Measurements from ENCODE around the gene SEMA5A. TPM values are rescaled to one million over a fixed set of nuclear protein-coding genes. Genes with fewer than 3 reads are reported as not detected.

SEMA5A gene
- total RNA-seq, 1 donor from 2014 or later = 11.9 TPM

GRCh38 chr5:9362600-9362999 lies 183.3 kb downstream of the SEMA5A start:
- no peak overlapping the region for H3K4me3 ChIP-seq
- H3K27ac Mint-ChIP-seq = no peak overlapping the region
- no peak overlapping the region for H2AFZ ChIP-seq (replicated peaks)
- no peak for TF ChIP-seq CTCF (IDR thresholded peaks at IDR 0.05)
- no peak for TF ChIP-seq EZH2 (IDR thresholded peaks at IDR 0.05)
- no peak for TF ChIP-seq EZH2phosphoT487 (IDR thresholded peaks at IDR 0.05)
- no peaks in the 10 kb centered on the region for H3K36me3 Mint-ChIP-seq
- no peaks in the 10 kb centered on the region for H4K20me1 ChIP-seq (ENCODE audit: low read depth)
- peaks cover 8% of the 10 kb centered on the region for H3K4me1 ChIP-seq
- H3K79me2 ChIP-seq (ENCODE audit: low read depth) = no peaks in the 10 kb centered on the region
- no peaks in the 10 kb centered on the region for H3F3A ChIP-seq (ENCODE audit: low read depth)
- H3K4me3 Mint-ChIP-seq = no peak overlapping the region
- H3K27me3 Mint-ChIP-seq (ENCODE audit: insufficient read depth, low read depth) = peaks cover 2% of the 10 kb centered on the region
- H3K36me3 ChIP-seq = no peaks in the 10 kb centered on the region
- DNase-seq (ENCODE audit: low spot score) = no peak
- H3K9me3 ChIP-seq (ENCODE audit: low read depth) = no peaks in the 10 kb centered on the region
- H3K4me2 ChIP-seq = no peak overlapping the region
- H3K4me1 Mint-ChIP-seq = peaks cover 28% of the 10 kb centered on the region
- no peaks in the 10 kb centered on the region for H3K9me3 Mint-ChIP-seq
- H3K27me3 ChIP-seq = no peaks in the 10 kb centered on the region
- H3K27ac ChIP-seq = no peak overlapping the region
- H3K9ac ChIP-seq = no peak overlapping the region

DNA sequence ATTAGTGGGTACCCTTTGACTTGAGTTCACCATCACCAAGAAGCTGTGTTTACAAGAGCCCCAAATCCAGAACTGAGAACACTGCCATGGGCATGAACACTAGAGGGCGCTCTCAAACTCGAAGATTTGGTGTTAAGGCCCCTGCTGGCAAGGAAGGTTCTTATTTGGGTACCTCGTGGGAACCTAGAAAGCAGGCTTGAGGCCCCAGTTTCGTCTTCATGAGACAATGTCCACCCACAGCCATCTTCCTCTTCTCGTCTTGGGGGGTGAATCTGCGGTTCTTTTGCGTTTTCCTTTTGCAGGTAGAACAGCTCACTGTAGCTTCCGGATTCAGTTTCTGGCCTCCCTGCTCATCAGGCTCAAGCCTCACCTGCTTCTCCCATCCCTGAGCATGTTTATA lies 184.0 kb downstream of the SEMA5A start:
- Histone ChIP-seq H3K9ac (no peak overlapping the region), H3K27me3 (no peaks in the 10 kb centered on the region), H3F3A (ENCODE audit: low read depth) (no peaks in the 10 kb centered on the region), H3K79me2 (ENCODE audit: low read depth) (no peaks in the 10 kb centered on the region), H3K4me1 (peaks cover 8% of the 10 kb centered on the region), H3K36me3 (no peaks in the 10 kb centered on the region), H3K4me2 (no peak overlapping the region), H2AFZ (replicated peaks) (no peak overlapping the region), H4K20me1 (ENCODE audit: low read depth) (no peaks in the 10 kb centered on the region), H3K9me3 (ENCODE audit: low read depth) (no peaks in the 10 kb centered on the region), H3K27ac (no peak overlapping the region), H3K4me3 (no peak overlapping the region)
- H3K9me3 Mint-ChIP-seq = no peaks in the 10 kb centered on the region
- TF ChIP-seq CTCF (IDR thresholded peaks at IDR 0.05) (peak; percentile 94), EZH2 (IDR thresholded peaks at IDR 0.05) (no peak), EZH2phosphoT487 (IDR thresholded peaks at IDR 0.05) (no peak)
- no peaks in the 10 kb centered on the region for H3K36me3 Mint-ChIP-seq
- no peak overlapping the region for H3K4me3 Mint-ChIP-seq
- H3K27me3 Mint-ChIP-seq (ENCODE audit: insufficient read depth, low read depth) = peaks cover 2% of the 10 kb centered on the region
- DNase-seq (ENCODE audit: low spot score) = peak; percentile 86
- H3K27ac Mint-ChIP-seq = no peak overlapping the region
- H3K4me1 Mint-ChIP-seq = peaks cover 36% of the 10 kb centered on the region

DNA sequence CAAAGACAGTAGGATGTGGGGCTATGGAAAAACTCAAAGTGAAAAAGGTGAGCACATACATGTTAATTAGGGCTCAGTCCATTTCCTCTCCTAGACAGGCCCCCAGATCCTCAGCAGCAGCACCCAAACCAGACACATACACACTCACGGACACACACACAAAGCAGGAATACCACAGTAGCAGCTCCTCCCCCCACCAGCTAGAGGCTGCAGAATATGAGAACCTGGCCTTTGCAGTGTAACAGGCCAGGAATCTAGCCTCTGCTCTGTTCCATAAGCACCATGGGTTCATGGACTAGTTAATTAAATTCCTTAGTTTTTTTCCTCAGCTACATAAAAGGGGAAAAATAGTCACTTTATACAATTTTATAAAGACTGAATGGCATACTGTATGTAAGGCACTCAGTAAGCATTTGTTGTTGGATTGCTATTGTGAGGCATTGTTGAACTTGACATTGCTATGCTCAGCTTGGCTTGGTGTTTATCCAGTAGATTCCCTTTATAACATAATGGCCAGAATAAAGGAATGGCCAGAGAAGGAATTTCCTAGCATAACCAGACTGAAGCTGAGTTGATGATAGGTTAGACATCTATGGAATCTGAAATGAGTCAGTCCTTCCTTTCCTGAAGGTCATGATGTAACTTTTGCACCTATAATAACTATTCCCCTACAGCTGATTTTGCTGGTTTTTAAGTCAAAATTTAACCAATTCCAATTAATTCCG lies 186.8 kb downstream of the SEMA5A start:
- Histone ChIP-seq H3K27ac (no peak overlapping the region), H4K20me1 (ENCODE audit: low read depth) (no peaks in the 10 kb centered on the region), H3K9me3 (ENCODE audit: low read depth) (no peaks in the 10 kb centered on the region), H3K4me2 (no peak overlapping the region), H3K27me3 (no peaks in the 10 kb centered on the region), H3F3A (ENCODE audit: low read depth) (no peaks in the 10 kb centered on the region), H3K79me2 (ENCODE audit: low read depth) (no peaks in the 10 kb centered on the region), H2AFZ (replicated peaks) (no peak overlapping the region), H3K36me3 (no peaks in the 10 kb centered on the region), H3K4me3 (no peak overlapping the region), H3K9ac (no peak overlapping the region), H3K4me1 (no peaks in the 10 kb centered on the region)
- no peaks in the 10 kb centered on the region for H3K9me3 Mint-ChIP-seq
- H3K27ac Mint-ChIP-seq = no peak overlapping the region
- no peak overlapping the region for H3K4me3 Mint-ChIP-seq
- peaks cover 2% of the 10 kb centered on the region for H3K36me3 Mint-ChIP-seq
- H3K27me3 Mint-ChIP-seq (ENCODE audit: insufficient read depth, low read depth) = peaks cover 5% of the 10 kb centered on the region
- no peak for DNase-seq (ENCODE audit: low spot score)
- H3K4me1 Mint-ChIP-seq = peaks cover 45% of the 10 kb centered on the region
- TF ChIP-seq EZH2phosphoT487 (IDR thresholded peaks at IDR 0.05) (no peak), EZH2 (IDR thresholded peaks at IDR 0.05) (no peak), CTCF (IDR thresholded peaks at IDR 0.05) (no peak)
